Tibial nerve (tissue), 4 donors: ENCODE data around the gene SKAP1. TPM values are rescaled to one million over a fixed set of nuclear protein-coding genes. Genes with fewer than 3 reads are reported as not detected.

Experiments used
- DNase-seq, 2 donors: peaks; one replicate each; pipeline ENCODE4 v3.0.0-alpha.2; 2019; ENCODE audit warnings: low spot score in 2 of 2
- H3K27ac ChIP-seq, 4 donors: fragments of 200-600 bp; sonication (generic) in 3 of 4; one replicate each; pipeline ENCODE4 v1.5.1; 2017 to 2019; ENCODE audit warnings: mild to moderate bottlenecking in 1 of 4
- H3K27me3 ChIP-seq, 2 donors: fragments of 200-600 bp; sonication (generic) in 1 of 2; one replicate each; pipeline versions ENCODE4 v1.5.1 to v1.6.0; 2017 to 2019
- H3K36me3 ChIP-seq, 3 donors: fragments of 200-600 bp; sonication (generic); one replicate each; pipeline ENCODE4 v1.5.1; 2018 to 2019
- H3K4me1 ChIP-seq, 4 donors: fragments of 200-600 bp; sonication (generic) in 3 of 4; one replicate each; pipeline ENCODE4 v1.5.1; 2017 to 2019
- H3K4me3 ChIP-seq, 4 donors: fragments of 200-600 bp; sonication (generic) in 3 of 4; one replicate each; pipeline ENCODE4 v1.5.1; 2017 to 2019; ENCODE audit warnings: mild to moderate bottlenecking in 1 of 4, moderate library complexity in 1 of 4
- H3K9me3 ChIP-seq, 4 donors: fragments of 200-600 bp; sonication (generic) in 3 of 4; one replicate each; pipeline ENCODE4 v1.5.1; 2017 to 2019
- EP300 ChIP-seq, 2 donors: sonication (generic); formaldehyde crosslinking; IDR thresholded peaks; one replicate each; pipeline ENCODE4 v1.6.1; 2017; ENCODE audit warnings: antibody characterized with exemption in 2 of 2, mild to moderate bottlenecking in 1 of 2
- POLR2A ChIP-seq, 2 donors: fragments of 450-650 bp; IDR thresholded peaks; one replicate each; pipeline ENCODE4 v1.6.1; 2017; ENCODE audit warnings: antibody characterized with exemption in 2 of 2, mild to moderate bottlenecking in 2 of 2, moderate library complexity in 2 of 2
- WGBS, 2 donors: methylation state at CpG; one replicate each; pipeline ENCODE4 v1.1.5; 2018; 5-methylcytosine and 5-hydroxymethylcytosine counted together
- total RNA-seq, 4 donors: library from RNA; depleted of rRNA; stranded (reverse); fragments of >200 nt; gene quantifications; one replicate each; pipeline ENCODE4 v1.1.0, GENCODE V29; 2016
- TF ChIP-seq, protein P1 (sequence below), 5 experiments: fragments of 200-600 bp in 3 of 5; fragments of 450-650 bp in 2 of 5; sonication (generic) in 3 of 5; IDR thresholded peaks; one replicate each; pipeline ENCODE4 v1.5.1; 2016 to 2019; ENCODE audit warnings: antibody characterized with exemption in 5 of 5, mild to moderate bottlenecking in 3 of 5, moderate library complexity in 2 of 5

The SKAP1 gene
- total RNA-seq, 4 donors from 2014 or later = 0.59 to 2.0 (median 1.3) TPM

- Histone ChIP-seq H3K4me1 (peaks cover 0 to 29% (median 6%) of the 10 kb centered on the region in 4 donors), H3K4me3 (peak within 1 kb of the TSS; percentile 77 to 98 (median 96)), H3K36me3 (no peaks in the 10 kb centered on the region), H3K27ac (peak within 1 kb of the TSS; percentile 68 to 94 (median 90)), H3K27me3 (no peaks in the 10 kb centered on the region), H3K9me3 (no peaks in the 10 kb centered on the region)
- 0 to 1% methylated on average over 30 to 38 of the region's 79 CpGs for WGBS, 2 donors
- TF ChIP-seq, protein P1, sequence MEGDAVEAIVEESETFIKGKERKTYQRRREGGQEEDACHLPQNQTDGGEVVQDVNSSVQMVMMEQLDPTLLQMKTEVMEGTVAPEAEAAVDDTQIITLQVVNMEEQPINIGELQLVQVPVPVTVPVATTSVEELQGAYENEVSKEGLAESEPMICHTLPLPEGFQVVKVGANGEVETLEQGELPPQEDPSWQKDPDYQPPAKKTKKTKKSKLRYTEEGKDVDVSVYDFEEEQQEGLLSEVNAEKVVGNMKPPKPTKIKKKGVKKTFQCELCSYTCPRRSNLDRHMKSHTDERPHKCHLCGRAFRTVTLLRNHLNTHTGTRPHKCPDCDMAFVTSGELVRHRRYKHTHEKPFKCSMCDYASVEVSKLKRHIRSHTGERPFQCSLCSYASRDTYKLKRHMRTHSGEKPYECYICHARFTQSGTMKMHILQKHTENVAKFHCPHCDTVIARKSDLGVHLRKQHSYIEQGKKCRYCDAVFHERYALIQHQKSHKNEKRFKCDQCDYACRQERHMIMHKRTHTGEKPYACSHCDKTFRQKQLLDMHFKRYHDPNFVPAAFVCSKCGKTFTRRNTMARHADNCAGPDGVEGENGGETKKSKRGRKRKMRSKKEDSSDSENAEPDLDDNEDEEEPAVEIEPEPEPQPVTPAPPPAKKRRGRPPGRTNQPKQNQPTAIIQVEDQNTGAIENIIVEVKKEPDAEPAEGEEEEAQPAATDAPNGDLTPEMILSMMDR (IDR thresholded peaks at IDR 0.05) = peak in 1 of 5 experiments; percentile 16
- TF ChIP-seq POLR2A (IDR thresholded peaks at IDR 0.05) = peak in 1 of 2 donors; percentile 59
- peak in 1 of 2 donors; percentile 91 for TF ChIP-seq EP300 (IDR thresholded peaks at IDR 0.05)
- DNase-seq = peak; percentile 82
Observed at GRCh38 chr17:48101012-48101720, 328.8 kb downstream of the SKAP1 start, which contains the start of gene CBX1. CBX1 (minus strand) TSS chr17:48101478; CDS start chr17:48077004, 24,474 bp downstream.

- Histone ChIP-seq H3K4me1 (peaks cover 0 to 34% (median 6%) of the 10 kb centered on the region in 4 donors), H3K27ac (peak overlapping the region; percentile 68 to 94 (median 90)), H3K27me3 (no peaks in the 10 kb centered on the region), H3K36me3 (no peaks in the 10 kb centered on the region), H3K9me3 (no peaks in the 10 kb centered on the region), H3K4me3 (peak overlapping the region; percentile 77 to 98 (median 96))
- TF ChIP-seq, protein P1 (IDR thresholded peaks at IDR 0.05) = no peak
- TF ChIP-seq POLR2A (IDR thresholded peaks at IDR 0.05) (no peak), EP300 (IDR thresholded peaks at IDR 0.05) (no peak)
- 1 to 2% methylated on average over 17 to 23 of the region's 23 CpGs for WGBS, 2 donors
- peak in 1 of 2 donors; percentile 34 for DNase-seq
Observed at GRCh38 chr17:48100591-48101011, 329.4 kb downstream of the SKAP1 start.

GRCh38 chr17:48100160-48100559 is 329.9 kb downstream of the SKAP1 start:
- Histone ChIP-seq H3K4me3 (peak overlapping the region; percentile 77 to 98 (median 96)), H3K9me3 (no peaks in the 10 kb centered on the region), H3K36me3 (no peaks in the 10 kb centered on the region), H3K27ac (peak overlapping the region in 2 of 4 donors; percentile 91 to 94), H3K4me1 (peaks cover 0 to 36% (median 6%) of the 10 kb centered on the region in 4 donors), H3K27me3 (no peaks in the 10 kb centered on the region)
- TF ChIP-seq, protein P1 (IDR thresholded peaks at IDR 0.05) = no peak
- no peak for TF ChIP-seq EP300 (IDR thresholded peaks at IDR 0.05)
- 29 to 33% methylated on average over 10 of the region's 10 CpGs for WGBS, 2 donors
- DNase-seq = no peak

- DNase-seq = no peak
- no peaks in the 10 kb centered on the region for H3K9me3 ChIP-seq
- H3K27ac ChIP-seq = peak overlapping the region in 1 of 4 donors; percentile 22
- peaks cover 0 to 31% (median 6%) of the 10 kb centered on the region in 4 donors for H3K4me1 ChIP-seq
- H3K36me3 ChIP-seq = peaks cover 0 to 4% (median 0%) of the 10 kb centered on the region in 3 donors
- H3K4me3 ChIP-seq = no peak overlapping the region
- no peaks in the 10 kb centered on the region for H3K27me3 ChIP-seq
- no peak for TF ChIP-seq EP300 (IDR thresholded peaks at IDR 0.05)
- no peak for TF ChIP-seq POLR2A (IDR thresholded peaks at IDR 0.05)
- TF ChIP-seq, protein P1 (IDR thresholded peaks at IDR 0.05) = no peak
- 62 to 73% methylated on average over 4 of the region's 4 CpGs for WGBS, 2 donors
Observed at GRCh38 chr17:48095611-48096010, 334.4 kb downstream of the SKAP1 start.
